C4-2B (cell line): ENCODE data around the gene RHCE.
"Not testable (repeated sequence)": the region's sequence is repeated elsewhere in the genome, so short reads cannot be mapped to it uniquely, and the experiment has no call there.

ENCODE experiments used
- ZFX ChIP-seq: fragments of 450-650 bp; IDR thresholded peaks from 2 replicates; pipeline ENCODE4 v1.6.1; 2017
- TF ChIP-seq, protein P1 (sequence below): fragments of 450-650 bp; conservative IDR thresholded peaks from 2 replicates; pipeline ENCODE4 v1.5.1; 2017; ENCODE audit warnings: mild to moderate bottlenecking

DNA sequence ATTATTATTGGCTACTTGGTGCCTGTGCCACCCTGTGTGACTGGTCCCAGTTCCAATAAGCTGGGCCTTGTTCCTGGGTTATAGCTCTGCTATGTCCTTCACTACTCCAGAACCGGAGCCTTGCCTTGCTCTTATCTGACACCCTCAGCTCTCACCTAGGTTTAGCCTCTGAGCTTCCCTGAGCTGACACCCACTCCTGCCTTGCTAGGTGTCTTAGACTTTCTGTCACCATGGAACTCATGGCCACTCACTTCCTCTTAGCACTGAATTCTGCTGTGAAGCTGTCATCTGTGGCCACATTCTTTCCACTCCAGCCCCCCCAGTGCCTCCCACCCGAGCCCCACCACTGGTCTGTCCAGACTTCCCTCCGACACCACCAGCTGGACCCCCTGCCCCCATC, 30.9 kb downstream of the RHCE start:
- TF ChIP-seq, protein P1, sequence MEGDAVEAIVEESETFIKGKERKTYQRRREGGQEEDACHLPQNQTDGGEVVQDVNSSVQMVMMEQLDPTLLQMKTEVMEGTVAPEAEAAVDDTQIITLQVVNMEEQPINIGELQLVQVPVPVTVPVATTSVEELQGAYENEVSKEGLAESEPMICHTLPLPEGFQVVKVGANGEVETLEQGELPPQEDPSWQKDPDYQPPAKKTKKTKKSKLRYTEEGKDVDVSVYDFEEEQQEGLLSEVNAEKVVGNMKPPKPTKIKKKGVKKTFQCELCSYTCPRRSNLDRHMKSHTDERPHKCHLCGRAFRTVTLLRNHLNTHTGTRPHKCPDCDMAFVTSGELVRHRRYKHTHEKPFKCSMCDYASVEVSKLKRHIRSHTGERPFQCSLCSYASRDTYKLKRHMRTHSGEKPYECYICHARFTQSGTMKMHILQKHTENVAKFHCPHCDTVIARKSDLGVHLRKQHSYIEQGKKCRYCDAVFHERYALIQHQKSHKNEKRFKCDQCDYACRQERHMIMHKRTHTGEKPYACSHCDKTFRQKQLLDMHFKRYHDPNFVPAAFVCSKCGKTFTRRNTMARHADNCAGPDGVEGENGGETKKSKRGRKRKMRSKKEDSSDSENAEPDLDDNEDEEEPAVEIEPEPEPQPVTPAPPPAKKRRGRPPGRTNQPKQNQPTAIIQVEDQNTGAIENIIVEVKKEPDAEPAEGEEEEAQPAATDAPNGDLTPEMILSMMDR, result not testable (repeated sequence)
- not testable (repeated sequence) for TF ChIP-seq ZFX
